Inflammatory macrophage treated with lipopolysaccharide for 1 hour (primary cell): Measurements from ENCODE around the gene HTRA3.
"Not testable (repeated sequence)": the region's sequence is repeated elsewhere in the genome, so short reads cannot be mapped to it uniquely, and the experiment has no call there.

Experiments
- DNase-seq, 2 donors: peaks; one replicate each; pipeline ENCODE4 v3.0.0-alpha.2; 2020 to 2022

HTRA3 gene

GRCh38 chr4:8330821-8331574 lies 61.4 kb downstream of the HTRA3 start:
- DNase-seq: no peak

GRCh38 chr4:8331575-8331955 lies 62.0 kb downstream of the HTRA3 start:
- DNase-seq: no peak

GRCh38 chr4:8332038-8332857 lies 62.7 kb downstream of the HTRA3 start:
- no peak for DNase-seq

GRCh38 chr4:8332891-8333331 lies 63.4 kb downstream of the HTRA3 start:
- no peak for DNase-seq

- no peak for DNase-seq
Measured at GRCh38 chr4:8333726-8334460, 64.3 kb downstream of the HTRA3 start.

GRCh38 chr4:8334786-8335460 lies 65.4 kb downstream of the HTRA3 start:
- DNase-seq: no peak

- no peak for DNase-seq
Measured at GRCh38 chr4:8335848-8336247, 66.3 kb downstream of the HTRA3 start.

GRCh38 chr4:8336412-8337075 lies 67.0 kb downstream of the HTRA3 start:
- peak; percentile 67 to 90 for DNase-seq

- peak; percentile 81 to 85 for DNase-seq
Measured at GRCh38 chr4:8338351-8338961, 68.9 kb downstream of the HTRA3 start.

GRCh38 chr4:8340781-8341241 lies 71.3 kb downstream of the HTRA3 start:
- no peak for DNase-seq

- not testable (repeated sequence) for DNase-seq
Measured at GRCh38 chr4:8341281-8341680, 71.7 kb downstream of the HTRA3 start.

GRCh38 chr4:8341691-8342090 lies 72.1 kb downstream of the HTRA3 start:
- DNase-seq: no peak

GRCh38 chr4:8342651-8343261 lies 73.2 kb downstream of the HTRA3 start:
- DNase-seq: no peak

- no peak for DNase-seq
Measured at GRCh38 chr4:8343262-8343966, 73.9 kb downstream of the HTRA3 start.

GRCh38 chr4:8343967-8344331 lies 74.4 kb downstream of the HTRA3 start:
- no peak for DNase-seq

GRCh38 chr4:8344377-8344776 lies 74.8 kb downstream of the HTRA3 start:
- peak; percentile 8 to 19 for DNase-seq

- DNase-seq: no peak
Measured at GRCh38 chr4:8345053-8345945, 75.7 kb downstream of the HTRA3 start.

GRCh38 chr4:8345946-8346814 lies 76.6 kb downstream of the HTRA3 start:
- DNase-seq: no peak
